ENCODE measurements around the gene RNF169. TPM values are rescaled to one million over a fixed set of nuclear protein-coding genes. Genes with fewer than 3 reads are reported as not detected.
"Not testable (repeated sequence)": the region's sequence is repeated elsewhere in the genome, so short reads cannot be mapped to it uniquely, and the experiment has no call there.

RNF169 gene
- total RNA-seq, 1 donor from 2014 or later: 16.3 TPM

DNA sequence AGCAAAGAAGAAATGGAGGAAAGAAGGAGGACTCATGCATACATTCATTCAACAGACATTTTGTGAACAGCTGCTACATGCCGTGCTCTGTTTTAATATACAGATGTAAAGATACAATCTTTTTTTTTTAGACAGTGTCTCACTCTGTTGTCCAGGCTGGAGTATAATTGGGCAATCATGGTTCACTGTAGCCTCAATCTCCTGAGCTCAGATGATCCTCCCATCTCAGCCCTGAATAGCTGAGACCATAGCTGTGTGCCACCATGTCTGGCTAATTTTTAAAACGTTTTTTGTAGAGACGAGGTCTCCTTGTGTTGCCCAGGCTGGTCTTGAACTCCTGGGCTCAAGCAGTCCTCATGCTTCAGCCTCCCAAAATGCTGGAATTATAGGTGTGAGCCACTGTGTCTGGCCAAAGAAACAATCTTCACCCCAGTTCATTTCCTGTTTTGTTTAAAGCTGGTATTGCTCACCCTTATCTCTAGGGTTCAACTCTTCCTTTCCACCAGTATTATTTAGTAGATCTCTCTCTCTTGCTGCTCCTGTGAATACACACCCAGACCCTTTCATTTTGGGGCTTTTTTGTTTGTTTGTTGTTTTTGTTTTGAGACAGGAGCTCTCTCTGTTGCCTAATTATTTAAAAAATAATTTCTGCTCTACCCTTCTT lies 69.8 kb downstream of the RNF169 start:
- intact Hi-C loops (cut with micrococcal nuclease): no loop called here

DNA sequence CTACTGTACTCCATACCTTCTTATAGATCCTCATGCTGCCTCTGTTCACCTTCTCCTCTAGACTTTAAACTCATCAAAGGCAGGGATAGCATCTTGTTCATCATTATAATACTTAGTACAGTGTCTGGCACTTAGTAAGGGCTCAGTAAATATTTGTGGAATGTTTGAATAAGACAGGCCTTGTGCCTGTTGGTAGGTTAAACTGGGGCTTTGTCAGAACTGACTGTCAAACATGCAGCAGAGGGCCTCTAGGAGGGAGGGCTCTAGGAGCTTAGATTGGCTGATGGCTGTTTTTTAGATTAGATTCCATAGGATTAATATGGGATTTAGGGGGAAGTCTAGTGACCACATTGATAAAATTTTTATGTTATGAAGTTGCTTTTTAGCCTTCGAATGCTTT lies 70.8 kb downstream of the RNF169 start:
- intact Hi-C loops (cut with micrococcal nuclease): no loop called here

DNA sequence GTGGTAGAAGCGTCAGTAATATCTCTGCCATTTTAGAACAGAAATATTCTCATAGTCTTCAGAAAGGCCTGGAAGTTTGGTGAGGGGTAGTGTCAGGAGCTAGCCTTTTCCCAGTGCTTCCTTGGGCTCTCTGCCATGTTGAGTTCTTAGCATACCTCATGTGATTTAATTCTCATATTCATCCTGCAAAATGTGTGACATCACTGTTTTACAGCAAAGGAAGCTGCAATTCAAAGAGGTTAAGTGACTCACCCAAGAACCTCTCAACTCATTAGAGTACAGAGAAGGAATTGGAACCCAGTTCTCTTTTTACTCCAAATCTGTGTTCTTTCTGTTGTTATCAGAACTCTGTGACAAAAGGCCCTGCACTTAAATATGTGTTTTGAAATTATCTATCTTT lies 72.1 kb downstream of the RNF169 start:
- intact Hi-C loops (cut with micrococcal nuclease): no loop called here

DNA sequence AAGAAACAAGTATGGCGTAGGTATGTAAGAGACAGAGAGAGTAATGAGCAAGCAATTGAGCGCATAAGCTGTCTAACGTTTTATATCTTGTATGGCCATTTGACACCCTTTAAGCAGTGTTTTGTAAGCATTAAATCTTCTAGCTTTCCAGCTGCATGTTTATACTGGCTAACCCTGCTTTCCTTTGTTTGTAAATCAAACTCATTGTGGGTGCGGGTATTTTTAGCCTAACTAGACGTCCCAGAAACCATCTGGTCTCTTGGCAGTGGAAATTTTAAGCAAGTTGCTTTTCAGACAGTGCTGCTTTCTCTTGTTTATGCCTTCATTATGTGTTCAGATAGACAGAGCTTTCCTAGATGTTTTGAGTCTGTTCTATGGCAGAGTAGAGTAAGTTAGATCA lies 73.5 kb downstream of the RNF169 start:
- intact Hi-C loops (cut with micrococcal nuclease): no loop called here

DNA sequence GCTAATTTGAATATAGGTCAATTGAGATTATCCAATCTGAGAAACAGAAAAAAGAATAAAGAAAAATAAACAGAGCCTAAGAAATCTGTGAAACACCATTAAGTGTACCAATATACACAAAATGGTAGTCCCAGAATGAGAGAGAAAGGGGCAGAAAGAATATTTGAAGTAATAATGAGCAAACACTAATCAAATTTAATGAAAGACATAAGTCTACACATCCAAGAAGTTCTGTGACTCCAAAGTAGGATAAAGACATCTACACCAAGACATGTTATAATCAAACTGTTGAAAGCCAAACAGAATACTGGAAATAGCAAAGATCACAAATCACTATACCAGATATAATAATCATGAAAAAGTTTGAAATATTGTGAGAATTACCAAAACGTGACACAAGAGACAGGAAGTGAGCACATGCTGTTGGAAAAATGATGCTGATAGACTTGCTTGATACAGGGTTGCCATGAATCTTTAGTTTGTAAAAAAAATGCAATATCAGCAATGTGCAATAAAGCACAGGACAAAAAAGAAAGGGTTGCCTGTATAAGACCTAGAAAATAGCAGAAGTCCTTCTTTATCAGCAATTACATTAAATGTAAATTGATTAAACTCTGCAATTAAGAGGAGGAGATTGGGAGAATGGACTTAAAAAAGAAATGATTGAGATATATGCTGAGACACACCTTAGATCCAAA lies 75.8 kb downstream of the RNF169 start:
- intact Hi-C loops (cut with micrococcal nuclease): no loop called here

DNA sequence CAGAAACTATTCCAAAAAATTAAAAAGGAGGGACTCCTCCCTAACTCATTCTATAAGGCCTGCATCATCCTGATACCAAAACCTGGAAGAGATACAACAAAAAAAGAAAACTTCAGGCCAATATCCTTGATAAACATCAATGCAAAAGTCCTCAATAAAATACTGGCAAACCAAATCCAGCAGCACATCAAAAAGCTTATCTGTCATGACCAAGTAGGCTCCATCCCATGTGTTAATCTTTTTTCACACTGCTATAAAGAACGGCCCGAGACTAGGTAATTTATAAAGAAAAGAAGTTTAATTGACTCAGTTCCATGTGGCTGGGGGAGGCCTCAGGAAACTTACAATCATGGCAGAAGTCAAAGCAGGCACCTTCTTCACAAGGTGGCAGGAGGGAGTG lies 76.9 kb downstream of the RNF169 start:
- intact Hi-C loops (cut with micrococcal nuclease): not testable (repeated sequence)

DNA sequence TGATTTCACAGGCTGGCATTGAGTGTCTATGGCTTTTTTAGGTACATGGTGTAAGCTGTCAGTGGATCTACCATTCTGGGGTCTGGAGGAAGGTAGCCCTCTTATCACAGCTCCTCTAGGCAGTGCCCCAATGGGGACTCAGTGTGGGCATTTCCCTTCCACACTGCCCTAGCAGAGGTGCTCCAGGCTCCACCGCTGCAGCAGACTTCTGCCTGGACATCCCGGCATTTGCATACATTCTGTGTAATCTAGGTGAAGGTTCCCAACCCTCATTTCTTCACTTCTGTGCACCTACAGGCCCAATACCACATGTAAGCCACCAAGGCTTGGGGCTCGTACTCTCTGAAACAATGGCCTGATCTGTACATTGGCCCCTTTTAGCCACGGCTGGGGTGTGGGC lies 78.3 kb downstream of the RNF169 start:
- intact Hi-C loops (cut with micrococcal nuclease): no loop called here

DNA sequence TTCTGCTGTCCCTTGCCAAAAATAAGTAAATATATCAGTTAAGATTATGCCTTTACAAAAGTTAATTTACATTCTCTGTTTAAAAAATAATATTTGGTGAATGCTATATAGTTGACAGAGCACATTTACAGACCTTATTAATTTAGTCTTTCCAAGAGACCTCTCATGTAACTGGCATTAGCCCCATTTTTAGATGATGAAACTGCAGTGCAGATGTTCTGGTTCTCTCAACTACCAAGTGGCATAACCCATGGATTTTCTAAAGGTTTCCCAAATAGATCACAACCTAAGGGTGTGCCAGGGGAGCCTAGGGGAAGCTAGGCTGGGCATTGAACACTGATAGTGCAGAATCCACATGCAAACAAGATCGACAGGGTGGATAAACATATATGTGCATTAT lies 88.5 kb downstream of the RNF169 start:
- intact Hi-C loops (cut with micrococcal nuclease): no loop called here

DNA sequence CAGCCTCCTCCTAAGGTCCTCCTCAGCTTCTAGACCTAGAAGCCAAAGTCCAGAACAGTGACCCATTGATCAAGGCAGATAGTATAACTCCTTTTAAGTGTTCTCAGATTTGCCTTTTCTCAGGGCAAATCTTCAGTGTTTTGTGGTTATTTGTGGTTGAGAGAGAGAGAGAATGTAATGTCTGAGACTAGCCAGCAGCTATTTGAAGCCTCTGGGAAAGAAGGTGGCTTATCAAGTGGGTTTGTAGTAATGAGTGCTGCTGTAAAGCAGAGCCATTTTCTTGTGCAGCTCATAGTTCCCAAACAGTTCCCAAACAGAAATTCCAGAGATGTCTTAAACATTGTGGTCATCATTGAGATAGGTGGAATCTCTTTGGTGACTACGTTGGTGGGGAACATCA lies 89.5 kb downstream of the RNF169 start:
- intact Hi-C loops (cut with micrococcal nuclease): no loop called here

DNA sequence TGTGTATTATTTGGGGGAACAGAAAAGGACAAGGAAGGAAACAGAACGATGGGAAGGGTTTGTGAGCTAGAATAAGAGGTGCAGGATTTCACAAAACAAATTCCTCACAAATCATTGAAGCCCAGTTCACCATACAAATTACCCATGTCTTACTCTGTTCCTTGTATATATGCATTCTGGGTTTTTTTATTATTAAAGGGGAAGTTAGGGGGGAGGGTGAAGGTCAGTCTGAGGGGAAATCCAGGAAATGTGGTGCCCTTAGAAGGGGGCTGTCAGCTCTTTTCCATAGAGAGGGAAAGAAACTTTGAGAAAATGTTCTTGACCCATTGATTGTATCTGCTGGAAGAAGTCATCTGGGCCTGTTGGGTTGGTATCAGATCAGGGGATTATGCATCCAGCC lies 90.8 kb downstream of the RNF169 start:
- intact Hi-C loops (cut with micrococcal nuclease): no loop called here

DNA sequence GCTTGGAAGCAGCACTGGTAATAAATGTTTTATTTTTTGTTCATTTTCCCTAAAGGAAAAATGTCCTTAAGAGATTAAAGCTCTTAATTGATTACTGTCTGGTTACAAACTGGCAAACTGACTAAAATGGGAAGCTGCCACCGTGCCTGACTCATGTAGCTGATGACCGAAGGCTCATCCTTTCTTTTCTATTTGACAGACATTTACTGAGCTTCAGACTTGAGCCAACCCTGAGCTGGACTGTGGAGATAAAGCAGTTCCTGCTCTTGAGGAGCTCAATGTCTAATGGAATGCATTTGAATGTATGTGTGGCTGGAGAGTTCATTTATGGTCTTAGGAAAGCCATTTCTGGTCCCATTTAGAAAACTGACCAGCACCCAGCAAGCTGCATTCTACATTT lies 91.3 kb downstream of the RNF169 start:
- intact Hi-C loops (cut with micrococcal nuclease): no loop called here

DNA sequence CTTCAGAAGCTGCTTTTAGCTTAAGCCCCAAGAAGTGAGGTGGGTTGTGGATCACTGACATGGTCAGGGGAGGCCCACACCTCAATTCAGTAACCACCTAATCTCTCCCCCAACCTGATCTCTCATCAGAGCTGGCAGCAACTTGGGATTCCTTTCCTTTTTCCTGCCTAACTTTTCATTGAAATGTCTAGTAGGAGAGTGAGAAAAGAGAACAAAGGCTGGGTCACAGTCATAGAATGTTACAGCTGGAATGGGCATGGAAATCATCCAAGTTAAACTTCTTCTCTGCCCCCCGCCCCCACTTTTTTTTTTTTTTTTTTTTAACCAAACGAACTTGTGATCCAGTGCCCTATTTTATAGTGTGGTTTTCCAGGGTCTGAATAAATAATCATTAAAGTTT lies 91.8 kb downstream of the RNF169 start:
- intact Hi-C loops (cut with micrococcal nuclease): no loop called here

DNA sequence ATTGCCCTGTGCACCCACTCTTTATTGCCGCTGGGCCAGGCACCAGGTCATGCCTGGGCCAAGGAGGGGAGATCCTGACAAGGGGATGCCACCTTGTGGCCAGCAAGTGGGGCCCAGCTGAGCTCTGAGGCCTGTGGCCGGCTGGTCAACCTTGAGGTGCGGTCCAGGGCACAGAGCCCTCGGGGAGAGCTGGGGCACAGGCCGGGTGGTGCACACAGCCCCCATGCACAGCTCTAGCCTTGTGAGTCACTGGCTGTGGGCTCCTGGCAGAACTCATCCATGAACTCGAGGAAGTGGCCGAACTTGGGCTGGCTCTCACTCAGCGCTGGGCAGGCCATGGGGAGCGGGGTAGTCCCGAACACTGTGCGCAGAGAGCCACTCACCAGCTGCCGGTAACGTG lies 94.3 kb downstream of the RNF169 start:
- intact Hi-C loops (cut with micrococcal nuclease): no loop called here

DNA sequence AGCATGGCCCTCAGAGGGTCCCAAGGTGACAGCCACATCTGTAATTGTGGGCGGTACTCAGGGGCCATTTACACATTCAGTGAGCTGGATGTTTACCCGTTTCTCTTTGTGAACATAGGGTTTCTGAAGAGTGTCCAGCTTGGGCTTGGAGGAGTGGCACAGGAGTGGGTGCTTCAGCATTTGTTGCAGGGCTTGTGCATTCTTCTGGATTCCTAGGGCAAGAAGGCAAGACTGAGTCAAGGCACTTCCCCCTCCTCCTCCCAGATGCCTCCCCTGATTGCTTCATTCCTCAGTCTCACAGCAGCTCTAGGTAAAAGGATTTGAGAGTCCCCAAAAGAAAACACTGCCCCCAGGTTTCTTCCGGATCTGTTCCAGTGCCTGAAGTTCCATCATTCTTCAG lies 95.4 kb downstream of the RNF169 start:
- intact Hi-C loops (cut with micrococcal nuclease): no loop called here

DNA sequence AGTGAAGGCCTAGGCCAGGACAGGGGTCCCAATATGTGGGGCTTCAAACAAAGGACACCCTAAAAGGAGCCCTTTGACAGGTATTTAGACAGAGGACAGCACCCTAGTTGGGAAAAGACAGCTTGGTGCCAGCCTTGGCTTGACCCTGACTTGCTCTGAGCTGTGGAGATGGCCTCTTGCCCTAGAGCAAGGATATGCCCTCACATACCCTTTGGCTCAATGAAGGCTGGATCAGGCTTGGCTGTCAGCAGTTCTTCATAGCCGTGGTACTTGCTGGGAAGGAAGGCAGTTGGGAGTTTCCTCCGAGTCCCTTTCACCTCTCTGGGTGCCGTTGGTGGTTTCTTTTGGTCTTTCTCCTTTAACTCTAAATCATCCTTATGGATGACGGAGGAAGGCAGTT lies 96.2 kb downstream of the RNF169 start:
- intact Hi-C loops (cut with micrococcal nuclease): no loop called here

DNA sequence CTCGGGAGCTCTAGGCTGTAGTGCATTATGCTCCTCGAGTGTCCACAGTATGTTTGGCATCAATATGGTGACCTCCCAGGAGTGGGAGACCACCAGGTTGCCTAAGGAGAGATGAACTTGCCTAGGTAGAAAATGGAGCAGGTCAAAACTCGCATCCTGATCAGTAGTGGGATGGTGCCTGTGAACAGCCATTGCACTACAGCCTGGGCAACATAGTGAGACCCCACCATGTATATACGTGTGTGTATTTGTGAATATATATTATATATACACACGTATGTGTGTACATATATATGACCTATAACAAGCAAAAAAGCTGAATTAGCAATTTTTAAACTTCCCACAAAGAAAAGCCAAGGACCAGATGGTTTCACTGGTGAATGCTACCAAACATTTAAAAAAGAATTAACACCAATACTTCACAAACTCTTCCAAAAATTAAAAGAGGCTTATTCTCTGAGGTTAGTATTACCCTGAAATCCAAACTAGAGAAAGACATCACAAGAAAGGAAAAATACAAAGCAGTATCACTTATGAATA lies 97.4 kb downstream of the RNF169 start:
- intact Hi-C loops (cut with micrococcal nuclease): no loop called here

DNA sequence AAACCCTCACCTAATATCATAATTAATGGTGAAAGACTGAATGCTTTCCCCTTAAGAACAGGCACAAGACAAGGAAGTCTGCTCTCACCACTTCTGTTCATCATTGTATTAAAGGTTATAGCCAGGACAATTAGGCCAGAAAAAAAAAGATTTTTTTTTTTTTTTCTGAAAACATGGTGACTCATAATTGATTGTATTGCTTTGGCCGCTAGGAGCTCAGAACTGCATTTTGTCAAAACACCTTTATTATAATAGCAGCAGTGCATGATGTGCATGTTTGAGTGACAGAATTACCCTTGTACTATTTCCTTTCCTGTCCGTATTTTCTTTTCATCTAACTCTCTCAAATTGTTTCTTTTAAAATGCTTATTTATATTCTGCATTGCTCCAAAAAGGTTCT lies 98.1 kb downstream of the RNF169 start:
- intact Hi-C loops (cut with micrococcal nuclease): no loop called here

DNA sequence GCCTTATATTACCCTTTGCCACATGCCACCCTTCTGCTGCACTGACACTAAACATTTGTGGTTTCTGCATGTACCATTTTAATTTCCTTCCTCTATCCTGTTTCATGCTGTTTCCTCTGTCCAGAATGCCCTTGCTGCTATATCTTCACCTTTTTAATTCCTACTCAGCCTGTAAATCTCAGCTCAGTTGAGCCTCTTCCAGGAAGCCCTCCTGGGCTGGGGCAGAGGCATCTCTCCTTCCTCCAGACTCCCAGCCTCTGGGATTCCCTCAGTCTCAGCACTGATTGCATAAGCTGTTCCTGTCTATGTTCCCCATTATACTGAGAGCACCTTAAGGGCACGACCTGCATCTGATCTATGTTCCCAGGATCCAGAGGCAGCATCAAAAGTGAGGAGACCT lies 98.7 kb downstream of the RNF169 start:
- intact Hi-C loops (cut with micrococcal nuclease): no loop called here

DNA sequence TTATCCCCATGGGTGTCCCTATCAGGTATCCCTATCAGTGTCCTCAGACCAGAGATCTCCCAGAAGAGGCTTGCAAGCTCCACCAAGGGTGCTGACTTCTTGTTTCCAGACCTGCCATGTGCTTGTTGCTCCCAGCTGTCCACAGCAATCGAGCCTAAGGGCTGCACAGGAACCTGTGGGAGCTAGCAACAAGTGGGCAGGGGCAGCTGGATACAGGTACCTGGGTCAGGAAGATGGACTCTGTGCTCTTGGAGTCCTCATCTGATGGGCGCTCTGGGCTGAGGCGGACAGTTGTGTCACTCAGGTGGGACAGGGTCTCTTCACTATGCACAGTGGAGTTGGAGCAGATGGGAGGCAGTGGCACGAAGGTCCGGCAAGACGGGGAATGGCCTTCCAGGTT lies 99.2 kb downstream of the RNF169 start:
- intact Hi-C loops (cut with micrococcal nuclease): no loop called here

DNA sequence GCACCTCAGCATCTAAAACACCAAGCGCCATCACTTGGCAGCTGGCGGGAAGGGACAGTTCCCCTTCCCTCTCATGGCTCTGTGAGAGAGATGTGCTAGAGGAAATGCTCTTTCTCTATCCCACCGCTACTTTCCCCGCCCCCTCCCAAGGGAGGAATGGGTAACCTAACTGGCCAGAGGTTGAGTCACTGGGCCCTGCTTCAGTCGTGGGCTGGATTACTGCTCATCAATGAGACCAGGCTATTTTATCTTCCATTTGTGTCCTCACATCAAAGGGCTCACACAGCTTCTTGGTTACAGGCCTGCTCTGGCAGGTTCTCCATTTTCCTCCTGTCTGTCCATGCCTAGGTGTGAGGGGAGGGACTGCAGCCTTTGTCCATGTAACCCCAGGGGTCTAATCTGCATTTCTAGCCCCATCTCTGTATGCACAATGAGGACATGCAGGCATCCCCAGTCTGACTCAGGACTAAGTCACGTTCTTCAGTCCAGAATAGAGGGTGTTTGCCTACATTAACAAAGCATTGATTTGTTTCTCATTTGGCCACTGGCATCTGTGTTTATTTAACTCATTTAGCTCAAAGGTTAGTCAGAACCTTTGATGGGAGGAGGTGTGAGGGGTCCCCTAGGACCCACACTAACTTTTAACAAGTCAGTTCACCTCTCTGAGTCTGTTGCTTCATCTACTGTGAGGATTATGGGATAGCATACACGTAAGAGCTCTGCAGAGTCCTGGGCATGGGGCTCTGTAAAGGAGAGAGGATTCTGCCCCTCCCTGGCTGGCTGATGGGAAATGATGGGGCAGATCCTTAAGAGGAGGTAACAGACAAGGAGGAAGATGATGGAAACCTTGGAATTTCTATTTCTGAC lies 101.1 kb downstream of the RNF169 start:
- intact Hi-C loops (cut with micrococcal nuclease): no loop called here

DNA sequence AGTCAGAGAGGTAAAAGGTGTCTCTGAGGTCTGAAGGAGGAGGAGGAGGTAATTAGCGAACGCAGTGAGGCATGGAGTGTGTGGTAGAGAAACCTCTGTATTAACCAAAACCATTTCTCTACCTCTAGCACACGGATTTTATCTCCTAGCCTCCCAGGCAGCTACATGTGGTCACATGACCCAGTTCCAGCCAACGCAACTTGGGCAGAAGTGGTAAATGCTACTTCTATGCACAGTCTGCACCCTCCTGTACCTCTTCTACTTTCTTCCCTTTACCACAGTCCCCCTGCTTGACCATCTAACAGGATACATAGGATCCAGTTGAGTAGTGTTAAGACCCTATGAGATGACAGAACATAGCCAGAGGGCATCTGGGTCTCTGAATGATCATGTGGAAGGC lies 104.6 kb downstream of the RNF169 start:
- intact Hi-C loops (cut with micrococcal nuclease): no loop called here

DNA sequence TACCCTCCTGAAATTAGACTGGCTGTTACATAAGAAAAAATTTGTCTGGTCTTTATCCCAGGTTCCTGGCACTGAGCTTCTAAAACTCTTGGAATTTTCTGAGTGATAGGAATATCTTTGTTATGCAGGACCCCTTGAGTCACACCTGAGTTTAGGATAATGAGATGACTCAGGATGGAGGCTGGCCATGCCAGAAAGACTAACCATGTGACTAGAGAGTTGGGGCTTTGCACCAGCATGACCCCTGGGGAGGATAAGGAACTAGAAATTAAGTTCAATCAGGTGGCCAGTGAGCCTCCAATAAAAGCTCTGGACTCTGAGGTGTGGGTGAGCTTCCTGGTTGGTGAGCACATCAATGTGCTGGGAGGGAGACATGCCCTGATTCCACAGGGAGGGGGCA lies 112.1 kb downstream of the RNF169 start:
- intact Hi-C loops (cut with micrococcal nuclease): no loop called here

Data from T-helper 1 cell treated with Interleukin-12 subunit alpha and Interleukin-12 subunit beta and Interleukin-4 antibody, amounts not matched to agents 30 ng/mL and 1 ng/mL, for 36 hours (primary cell).